Astrocyte of the spinal cord (primary cell): Measurements from ENCODE around the gene TAF1C.

ENCODE experiments used
- DNase-seq: peaks from one replicate; pipeline ENCODE4 v3.0.0; 2011; ENCODE audit warnings: low read depth, low spot score
- H3K4me3 ChIP-seq: 2 replicates; pipeline ENCODE4 v1.5.1; 2011; ENCODE audit warnings: low read depth, mild to moderate bottlenecking, low read length, moderate library complexity
- CTCF ChIP-seq: IDR thresholded peaks from 2 replicates; pipeline ENCODE4 v1.5.1; 2012; ENCODE audit warnings: low read depth, mild to moderate bottlenecking, low read length, inconsistent platforms
- in situ Hi-C: cut with HindIII; loops from 2 replicates; pipeline ENCODE4 v1.10.0; 2017; ENCODE audit warnings: low sequenced_read_pairs

TAF1C gene

GRCh38 chr16:84176192-84177053 is 10.4 kb downstream of the TAF1C start:
- no peak for TF ChIP-seq CTCF
- DNase-seq = no peak
- H3K4me3 ChIP-seq = no peak overlapping the region
- in situ Hi-C loops = no loop called here

GRCh38 chr16:84175350-84176081 is 11.3 kb downstream of the TAF1C start:
- no peak overlapping the region for H3K4me3 ChIP-seq
- peak; percentile 46 for DNase-seq
- in situ Hi-C loops = no loop called here
- TF ChIP-seq CTCF = peak; percentile 82

- in situ Hi-C loops = no loop called here
- no peak for TF ChIP-seq CTCF
Observed at GRCh38 chr16:84174396-84174795, 12.5 kb downstream of the TAF1C start.

GRCh38 chr16:84169765-84170310 is 17.0 kb downstream of the TAF1C start:
- TF ChIP-seq CTCF = no peak
- no peak overlapping the region for H3K4me3 ChIP-seq
- in situ Hi-C loops = no loop called here
- DNase-seq = no peak

More at GRCh38 chr16:84174396-84174795, 12.5 kb downstream of the TAF1C start:
- no peak for DNase-seq
- no peak overlapping the region for H3K4me3 ChIP-seq

- TF ChIP-seq CTCF = no peak
- in situ Hi-C loops = no loop called here
- DNase-seq = no peak
- H3K4me3 ChIP-seq = no peak overlapping the region
Observed at GRCh38 chr16:84166796-84167695, 19.8 kb downstream of the TAF1C start.

GRCh38 chr16:84165746-84166145 is 21.1 kb downstream of the TAF1C start:
- in situ Hi-C loops = no loop called here

More at GRCh38 chr16:84165746-84166145, 21.1 kb downstream of the TAF1C start:
- no peak for TF ChIP-seq CTCF
- H3K4me3 ChIP-seq = no peak overlapping the region
- DNase-seq = no peak
